GM12891 (cell line): Measurements from ENCODE around the gene SULT4A1.

Source experiments
- DNase-seq: peaks from one replicate; pipeline ENCODE4 v3.0.0; 2011; ENCODE audit warnings: low spot score; ENCODE audit not compliant: insufficient read length
- FAIRE-seq: peaks from 2 replicates; lab custom pipeline; 2011; peaks lifted over from hg19 to GRCh38; lab: Jason Lieb, UNC
- PAX5 ChIP-seq: IDR thresholded peaks from 2 replicates; pipeline ENCODE4 v1.6.1; 2011; ENCODE audit warnings: low read length, moderate library complexity, mild to moderate bottlenecking; ENCODE audit not compliant: insufficient read depth, severe bottlenecking
- POLR2A ChIP-seq: IDR thresholded peaks from 2 replicates; pipeline ENCODE4 v1.6.1; 2011; ENCODE audit warnings: low read depth, low read length, control low read depth
- POLR2AphosphoS5 ChIP-seq: IDR thresholded peaks from 2 replicates; pipeline ENCODE4 v1.6.1; 2011; ENCODE audit warnings: low read depth, low read length, control low read depth
- POU2F2 ChIP-seq: IDR thresholded peaks from 2 replicates; pipeline ENCODE4 v1.6.1; 2011; ENCODE audit warnings: low read depth, mild to moderate bottlenecking, control low read depth, low read length, moderate library complexity
- SPI1 ChIP-seq: IDR thresholded peaks from 2 replicates; pipeline ENCODE4 v1.6.1; 2011; ENCODE audit warnings: low read depth, low read length, control low read depth
- TAF1 ChIP-seq: IDR thresholded peaks from 2 replicates; pipeline ENCODE4 v1.6.1; 2011; ENCODE audit warnings: low read depth, low read length, control low read depth

SULT4A1 gene

GRCh38 chr22:43895986-43896645, 33.8 kb upstream of the SULT4A1 start:
- DNase-seq: no peak
- TF ChIP-seq PAX5 (no peak), TAF1 (no peak), SPI1 (no peak), POU2F2 (no peak), POLR2AphosphoS5 (no peak), POLR2A (no peak)
- FAIRE-seq: no peak

- no peak for DNase-seq
- no peak for TF ChIP-seq SPI1
- TF ChIP-seq TAF1: no peak
- TF ChIP-seq PAX5: no peak
- no peak for TF ChIP-seq POLR2AphosphoS5
- no peak for TF ChIP-seq POU2F2
- TF ChIP-seq POLR2A: no peak
- FAIRE-seq: no peak
These were observed 31.8 kb upstream of the SULT4A1 start for GRCh38 chr22:43894122-43894521.

GRCh38 chr22:43893266-43893665, 31.0 kb upstream of the SULT4A1 start:
- FAIRE-seq: no peak
- TF ChIP-seq POLR2AphosphoS5: no peak
- no peak for TF ChIP-seq SPI1
- no peak for TF ChIP-seq TAF1
- TF ChIP-seq POLR2A: no peak
- TF ChIP-seq POU2F2: no peak
- no peak for TF ChIP-seq PAX5
- no peak for DNase-seq

- FAIRE-seq (no peak), DNase-seq (no peak)
- no peak for TF ChIP-seq POLR2A
- no peak for TF ChIP-seq POLR2AphosphoS5
- no peak for TF ChIP-seq TAF1
- no peak for TF ChIP-seq SPI1
- no peak for TF ChIP-seq POU2F2
- TF ChIP-seq PAX5: no peak
These were observed 30.0 kb upstream of the SULT4A1 start for GRCh38 chr22:43892183-43892894.

GRCh38 chr22:43891360-43892182, 29.3 kb upstream of the SULT4A1 start, which contains the start of gene PNPLA5:
Gene PNPLA5 (minus strand): TSS chr22:43892013. CDS start chr22:43891880, 133 bp downstream.
- DNase-seq (no peak), FAIRE-seq (no peak)
- TF ChIP-seq POU2F2: no peak
- no peak for TF ChIP-seq POLR2AphosphoS5
- TF ChIP-seq PAX5: no peak
- TF ChIP-seq TAF1: no peak
- TF ChIP-seq POLR2A: no peak
- TF ChIP-seq SPI1: no peak

- DNase-seq (no peak), FAIRE-seq (no peak)
- TF ChIP-seq POLR2AphosphoS5 (no peak), POLR2A (no peak), PAX5 (no peak), POU2F2 (no peak), SPI1 (no peak), TAF1 (no peak)
These were observed 28.6 kb upstream of the SULT4A1 start for GRCh38 chr22:43890901-43891331.

- DNase-seq: no peak
- FAIRE-seq: no peak
These were observed 27.5 kb upstream of the SULT4A1 start for GRCh38 chr22:43889860-43890253.

GRCh38 chr22:43889201-43889859, 27.0 kb upstream of the SULT4A1 start:
- DNase-seq (no peak), FAIRE-seq (no peak)
- TF ChIP-seq POU2F2 (no peak), POLR2A (no peak), PAX5 (no peak), POLR2AphosphoS5 (no peak), SPI1 (no peak), TAF1 (no peak)

More at GRCh38 chr22:43889860-43890253, 27.5 kb upstream of the SULT4A1 start:
- TF ChIP-seq POLR2A: no peak
- TF ChIP-seq POU2F2: no peak
- no peak for TF ChIP-seq PAX5
- TF ChIP-seq SPI1: no peak
- TF ChIP-seq TAF1: no peak
- TF ChIP-seq POLR2AphosphoS5: no peak

GRCh38 chr22:43888740-43889139, 26.4 kb upstream of the SULT4A1 start:
- DNase-seq (no peak), FAIRE-seq (no peak)
- no peak for TF ChIP-seq PAX5
- TF ChIP-seq SPI1: no peak
- TF ChIP-seq POU2F2: no peak
- no peak for TF ChIP-seq TAF1
- TF ChIP-seq POLR2A: no peak
- no peak for TF ChIP-seq POLR2AphosphoS5
